Esophagus squamous epithelium (tissue), 5 donors: ENCODE measurements around the gene TUBB2B. TPM values are rescaled to one million over a fixed set of nuclear protein-coding genes. Genes with fewer than 3 reads are reported as not detected.

Experiments
- DNase-seq: peaks from one replicate; lab custom pipeline; 2025; lab: John Stamatoyannopoulos, UW
- H3K27ac ChIP-seq, 4 donors: fragments of 200-600 bp; sonication (generic); one replicate each; pipeline ENCODE4 v1.5.1; 2016 to 2019; ENCODE audit warnings: mild to moderate bottlenecking in 1 of 4
- H3K27me3 ChIP-seq, 4 donors: fragments of 200-600 bp; sonication (generic); 1 replicate in 3 of 4; 2 replicates in 1 of 4; pipeline versions ENCODE4 v1.5.1 to v1.6.0; 2017 to 2021; ENCODE audit warnings: antibody characterized with exemption in 1 of 4
- H3K36me3 ChIP-seq, 3 donors: fragments of 200-600 bp; sonication (generic); one replicate each; pipeline ENCODE4 v1.5.1; 2016 to 2019
- H3K4me1 ChIP-seq, 3 donors: fragments of 200-600 bp; sonication (generic); one replicate each; pipeline ENCODE4 v1.5.1; 2017 to 2019
- H3K4me3 ChIP-seq, 4 donors: fragments of 200-600 bp; sonication (generic); 1 replicate in 3 of 4; 2 replicates in 1 of 4; pipeline ENCODE4 v1.5.1; 2016 to 2019; ENCODE audit warnings: mild to moderate bottlenecking in 2 of 4, moderate library complexity in 1 of 4
- H3K9me3 ChIP-seq, 3 donors: fragments of 200-600 bp; sonication (generic); one replicate each; pipeline ENCODE4 v1.5.1; 2016 to 2019
- POLR2A ChIP-seq, 4 donors: fragments of 450-650 bp; IDR thresholded peaks; one replicate each; pipeline ENCODE4 v1.6.1; 2017; ENCODE audit warnings: antibody characterized with exemption in 4 of 4, mild to moderate bottlenecking in 4 of 4, moderate library complexity in 3 of 4
- WGBS, 2 donors: methylation state at CpG; one replicate each; pipeline ENCODE4 v1.1.5; 2018; 5-methylcytosine and 5-hydroxymethylcytosine counted together
- intact Hi-C: fragments of 100-400 bp; cut with DNase I; formaldehyde crosslinking; loops from one replicate; pipeline ENCODE4 v1.15.0; 2022
- total RNA-seq, 4 donors: library from RNA; depleted of rRNA; stranded (reverse); fragments of >200 nt; gene quantifications; one replicate each; pipeline ENCODE4 v1.1.0, GENCODE V29; 2016
- TF ChIP-seq, protein P1 (sequence below), 6 experiments: fragments of 450-650 bp in 4 of 6; fragments of 200-600 bp in 2 of 6; sonication (generic) in 2 of 6; IDR thresholded peaks; one replicate each; pipeline ENCODE4 v1.5.1; 2016 to 2019; ENCODE audit warnings: antibody characterized with exemption in 6 of 6, mild to moderate bottlenecking in 4 of 6, moderate library complexity in 4 of 6
- donor health status: DM: yes; HTN: yes; CAD: no.

TUBB2B gene
- total RNA-seq, 4 donors from 2014 or later = 1.6 to 5.0 (median 3.2) TPM

DNA sequence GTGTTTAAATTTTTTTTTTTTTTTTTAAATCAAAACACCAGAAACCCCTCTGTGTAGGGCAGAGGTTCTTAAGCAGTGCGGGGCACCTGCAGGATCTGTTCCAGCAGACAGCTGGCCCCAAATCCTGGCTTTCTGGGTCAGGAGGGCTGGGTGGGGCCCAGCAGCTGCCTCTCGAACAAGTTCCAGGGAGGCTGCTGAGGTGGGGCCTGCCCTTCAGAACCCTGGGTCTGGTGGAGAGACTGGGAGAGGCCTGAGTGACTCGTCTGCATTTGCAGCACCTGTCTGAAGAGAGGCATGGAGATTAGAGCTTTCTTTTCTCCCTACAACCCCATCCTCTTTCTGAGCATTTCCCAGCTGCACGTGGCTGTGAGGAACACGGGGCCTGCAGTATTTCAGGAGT lies 39.7 kb upstream of the TUBB2B start:
- Histone ChIP-seq H3K27ac (peak overlapping the region in 2 of 4 donors; percentile 26 to 30), H3K4me1 (peaks cover under 1 to 55% (median 18%) of the 10 kb centered on the region in 3 donors), H3K4me3 (no peak overlapping the region), H3K27me3 (no peaks in the 10 kb centered on the region), H3K36me3 (peaks cover 15 to 75% (median 22%) of the 10 kb centered on the region in 3 donors), H3K9me3 (no peaks in the 10 kb centered on the region)
- no peak for DNase-seq
- intact Hi-C loops = no loop called here
- WGBS, 2 donors = 62 to 70% methylated on average over 3 to 4 of the region's 5 CpGs
- TF ChIP-seq, protein P1, sequence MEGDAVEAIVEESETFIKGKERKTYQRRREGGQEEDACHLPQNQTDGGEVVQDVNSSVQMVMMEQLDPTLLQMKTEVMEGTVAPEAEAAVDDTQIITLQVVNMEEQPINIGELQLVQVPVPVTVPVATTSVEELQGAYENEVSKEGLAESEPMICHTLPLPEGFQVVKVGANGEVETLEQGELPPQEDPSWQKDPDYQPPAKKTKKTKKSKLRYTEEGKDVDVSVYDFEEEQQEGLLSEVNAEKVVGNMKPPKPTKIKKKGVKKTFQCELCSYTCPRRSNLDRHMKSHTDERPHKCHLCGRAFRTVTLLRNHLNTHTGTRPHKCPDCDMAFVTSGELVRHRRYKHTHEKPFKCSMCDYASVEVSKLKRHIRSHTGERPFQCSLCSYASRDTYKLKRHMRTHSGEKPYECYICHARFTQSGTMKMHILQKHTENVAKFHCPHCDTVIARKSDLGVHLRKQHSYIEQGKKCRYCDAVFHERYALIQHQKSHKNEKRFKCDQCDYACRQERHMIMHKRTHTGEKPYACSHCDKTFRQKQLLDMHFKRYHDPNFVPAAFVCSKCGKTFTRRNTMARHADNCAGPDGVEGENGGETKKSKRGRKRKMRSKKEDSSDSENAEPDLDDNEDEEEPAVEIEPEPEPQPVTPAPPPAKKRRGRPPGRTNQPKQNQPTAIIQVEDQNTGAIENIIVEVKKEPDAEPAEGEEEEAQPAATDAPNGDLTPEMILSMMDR (IDR thresholded peaks at IDR 0.05) = no peak
- no peak for TF ChIP-seq POLR2A (IDR thresholded peaks at IDR 0.05)

DNA sequence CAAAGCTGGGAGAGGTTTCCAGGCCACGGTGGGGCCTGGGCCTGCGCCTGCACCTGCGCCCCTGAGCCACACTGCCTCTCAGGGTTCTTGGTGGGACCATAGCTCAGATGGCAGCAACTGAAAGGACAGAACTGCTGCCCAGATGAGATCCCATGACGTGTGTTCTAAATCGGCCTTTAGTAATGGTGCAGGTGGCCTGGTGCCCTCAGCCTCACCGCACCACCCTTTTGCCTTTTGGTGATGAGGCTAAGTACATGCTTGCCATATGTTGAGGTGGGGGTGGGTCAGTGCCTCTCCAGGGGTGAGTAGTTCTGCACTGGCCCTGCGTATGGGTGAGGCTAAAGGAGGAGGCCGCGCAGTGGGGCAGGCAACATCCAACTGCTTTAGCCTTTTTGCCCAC lies 38.7 kb upstream of the TUBB2B start:
- H3K4me1 ChIP-seq = peaks cover 10 to 65% (median 28%) of the 10 kb centered on the region in 3 donors
- H3K36me3 ChIP-seq = peaks cover 8 to 65% (median 12%) of the 10 kb centered on the region in 3 donors
- no peak for DNase-seq
- no peak overlapping the region for H3K4me3 ChIP-seq
- whole genome bisulfite sequencing, 2 donors = 33 to 56% methylated on average over 3 to 4 of the region's 9 CpGs
- no peaks in the 10 kb centered on the region for H3K9me3 ChIP-seq
- no peaks in the 10 kb centered on the region for H3K27me3 ChIP-seq
- intact Hi-C loops = no loop called here
- H3K27ac ChIP-seq = peak overlapping the region in 1 of 4 donors; percentile 13
- TF ChIP-seq POLR2A (IDR thresholded peaks at IDR 0.05) = no peak
- TF ChIP-seq, protein P1 (IDR thresholded peaks at IDR 0.05) = no peak

DNA sequence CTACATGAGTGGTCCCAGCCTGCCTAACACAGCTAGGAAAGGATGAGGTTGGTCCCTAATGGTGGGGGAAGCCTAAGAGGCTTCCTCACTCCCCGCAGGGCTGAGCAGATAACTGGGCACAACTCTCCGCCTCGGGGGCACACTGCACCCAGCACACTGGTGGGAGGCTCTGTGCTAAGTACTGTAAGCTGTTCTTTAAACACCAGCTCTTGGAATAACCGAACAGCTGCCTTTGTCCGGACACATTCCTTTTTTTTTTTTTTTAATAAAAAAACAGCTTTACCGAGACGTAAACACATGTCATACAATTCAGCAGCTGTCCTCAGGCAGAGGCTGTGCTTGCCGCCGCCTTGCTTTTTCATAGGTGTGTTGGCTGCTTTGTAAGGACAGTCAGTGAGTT lies 38.2 kb upstream of the TUBB2B start:
- no peaks in the 10 kb centered on the region for H3K27me3 ChIP-seq
- H3K4me1 ChIP-seq = peaks cover 15 to 70% (median 31%) of the 10 kb centered on the region in 3 donors
- 43 to 46% methylated on average over 8 to 9 of the region's 9 CpGs for WGBS, 2 donors
- no peak for TF ChIP-seq POLR2A (IDR thresholded peaks at IDR 0.05)
- TF ChIP-seq, protein P1 (IDR thresholded peaks at IDR 0.05) = no peak
- peaks cover 8 to 60% (median 10%) of the 10 kb centered on the region in 3 donors for H3K36me3 ChIP-seq
- no peaks in the 10 kb centered on the region for H3K9me3 ChIP-seq
- H3K4me3 ChIP-seq = no peak overlapping the region
- peak overlapping the region in 1 of 4 donors; percentile 48 for H3K27ac ChIP-seq
- intact Hi-C loops = no loop called here
- no peak for DNase-seq

DNA sequence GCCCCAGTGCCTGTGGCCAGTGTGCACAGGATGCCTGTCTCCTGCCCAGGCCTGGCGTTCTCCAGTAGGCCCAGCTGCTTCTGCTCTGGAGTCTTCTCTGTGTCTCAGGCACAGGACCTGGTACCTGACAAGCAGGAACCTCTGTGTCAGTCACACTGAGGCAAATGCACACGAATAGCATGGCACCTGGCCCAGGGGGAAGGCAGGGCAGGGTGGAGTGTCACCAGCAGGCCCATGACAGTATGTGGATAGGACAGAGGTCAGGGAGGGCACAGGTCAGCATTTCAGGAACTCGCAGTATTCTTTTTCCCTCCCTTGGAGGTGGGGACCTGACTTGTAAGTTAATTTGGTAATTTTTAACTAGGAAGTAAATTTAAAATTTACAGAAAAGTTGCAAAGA lies 36.9 kb upstream of the TUBB2B start:
- intact Hi-C loops = no loop called here

DNA sequence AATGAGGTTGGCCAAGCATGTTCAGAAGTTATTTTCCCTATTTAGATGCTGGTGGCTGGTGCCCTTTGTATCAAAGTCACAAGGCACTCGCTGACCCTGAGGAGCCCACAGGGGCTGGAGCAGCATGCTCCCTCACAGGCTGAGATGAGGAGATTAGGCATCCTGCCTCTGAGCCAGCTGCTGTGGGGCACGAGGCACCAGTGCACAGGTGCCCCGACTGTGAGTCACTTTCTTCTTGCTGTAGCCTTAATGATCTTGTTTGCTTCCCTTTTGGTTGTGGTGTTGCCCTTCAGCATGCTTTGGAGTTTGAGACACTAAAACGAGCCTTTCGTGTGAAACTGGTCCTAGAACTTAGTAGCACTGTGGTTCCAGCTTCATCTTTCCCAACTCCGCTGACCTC lies 35.6 kb upstream of the TUBB2B start:
- Histone ChIP-seq H3K27ac (peak overlapping the region in 2 of 4 donors; percentile 32 to 52), H3K9me3 (no peaks in the 10 kb centered on the region), H3K4me1 (peaks cover 23 to 85% (median 40%) of the 10 kb centered on the region in 3 donors), H3K27me3 (no peaks in the 10 kb centered on the region), H3K36me3 (peaks cover 8 to 34% (median 10%) of the 10 kb centered on the region in 3 donors), H3K4me3 (no peak overlapping the region)
- intact Hi-C loops = no loop called here
- no peak for DNase-seq
- TF ChIP-seq, protein P1 (IDR thresholded peaks at IDR 0.05) = no peak
- TF ChIP-seq POLR2A (IDR thresholded peaks at IDR 0.05) = no peak
- 65 to 79% methylated on average over 4 to 6 of the region's 6 CpGs for WGBS, 2 donors

More for the DNA sequence above, 36.9 kb upstream of the TUBB2B start:
- Histone ChIP-seq H3K27me3 (no peaks in the 10 kb centered on the region), H3K4me3 (no peak overlapping the region), H3K27ac (peak overlapping the region in 2 of 4 donors; percentile 32 to 52), H3K36me3 (peaks cover 8 to 47% (median 10%) of the 10 kb centered on the region in 3 donors), H3K9me3 (no peaks in the 10 kb centered on the region), H3K4me1 (peaks cover 23 to 79% (median 40%) of the 10 kb centered on the region in 3 donors)
- DNase-seq = no peak
- no peak for TF ChIP-seq POLR2A (IDR thresholded peaks at IDR 0.05)
- TF ChIP-seq, protein P1 (IDR thresholded peaks at IDR 0.05) = no peak
- WGBS, 2 donors = 58 to 87% methylated on average over 1 to 3 of the region's 3 CpGs
